CD4-positive, alpha-beta T cell treated with Interleukin-12 subunit alpha and Interleukin-12 subunit beta, for 1 hour (primary cell): ENCODE results near the gene COL20A1.
"Not testable (repeated sequence)": the region's sequence is repeated elsewhere in the genome, so short reads cannot be mapped to it uniquely, and the experiment has no call there.

Experiments
- DNase-seq: peaks from one replicate; pipeline ENCODE4 v3.0.0-alpha.2; 2020

COL20A1 gene

DNA sequence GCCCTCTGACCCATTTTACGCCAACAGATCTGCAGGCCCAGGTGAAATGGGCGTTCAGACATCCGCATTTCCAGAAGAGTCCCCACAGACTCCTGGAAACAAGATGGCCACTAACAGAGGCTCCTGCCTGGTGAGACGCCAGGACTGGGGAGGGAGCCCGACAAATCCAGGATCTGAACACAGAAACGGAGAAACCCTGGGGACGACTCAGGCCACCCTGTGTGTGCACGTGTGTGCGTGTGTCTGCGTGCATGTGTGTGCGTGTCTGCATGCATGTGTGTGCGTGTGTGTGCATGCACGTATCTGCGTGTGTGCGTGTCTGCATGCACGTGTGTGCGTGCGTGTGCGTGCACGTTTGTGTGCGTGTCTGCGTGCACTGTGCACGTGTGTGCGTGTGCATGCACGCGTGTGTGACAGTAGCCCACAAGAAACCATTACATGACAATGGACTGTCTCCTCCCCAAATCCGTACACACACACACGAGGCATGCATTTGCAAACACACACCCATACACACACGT, 43.3 kb downstream of the COL20A1 start:
- DNase-seq: no peak

DNA sequence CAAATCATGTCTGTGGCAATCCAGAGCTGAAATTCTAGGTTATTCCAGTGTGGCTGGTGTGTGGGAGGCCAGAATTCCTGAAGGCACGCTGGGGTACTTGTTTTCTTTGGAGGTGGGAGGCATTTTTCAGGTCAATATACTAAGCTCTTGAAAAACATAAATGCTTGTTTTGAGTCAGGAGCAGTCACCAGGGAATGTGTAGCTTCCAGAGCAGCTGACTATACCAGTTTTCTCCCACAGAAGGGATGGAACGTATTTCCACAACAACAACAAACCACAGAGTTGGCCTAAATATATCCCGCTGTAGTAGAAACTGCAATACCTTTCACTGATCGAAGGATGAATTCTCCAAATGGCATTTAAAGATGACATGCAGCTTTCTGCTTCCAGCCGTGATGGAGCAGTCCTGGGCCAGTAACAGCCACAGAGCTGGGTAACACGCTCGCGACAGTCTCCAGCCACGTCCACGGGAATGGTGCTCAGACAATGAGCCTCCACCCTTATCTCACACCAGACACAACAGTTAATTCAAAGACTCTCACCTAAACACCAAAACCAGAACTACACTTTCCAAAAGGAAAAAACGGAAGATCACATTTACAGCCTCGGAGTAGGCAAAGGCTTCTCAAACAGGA, 44.9 kb downstream of the COL20A1 start:
- DNase-seq: no peak

GRCh38 chr20:63339154-63340094, 46.4 kb downstream of the COL20A1 start:
- not testable (repeated sequence) for DNase-seq

DNA sequence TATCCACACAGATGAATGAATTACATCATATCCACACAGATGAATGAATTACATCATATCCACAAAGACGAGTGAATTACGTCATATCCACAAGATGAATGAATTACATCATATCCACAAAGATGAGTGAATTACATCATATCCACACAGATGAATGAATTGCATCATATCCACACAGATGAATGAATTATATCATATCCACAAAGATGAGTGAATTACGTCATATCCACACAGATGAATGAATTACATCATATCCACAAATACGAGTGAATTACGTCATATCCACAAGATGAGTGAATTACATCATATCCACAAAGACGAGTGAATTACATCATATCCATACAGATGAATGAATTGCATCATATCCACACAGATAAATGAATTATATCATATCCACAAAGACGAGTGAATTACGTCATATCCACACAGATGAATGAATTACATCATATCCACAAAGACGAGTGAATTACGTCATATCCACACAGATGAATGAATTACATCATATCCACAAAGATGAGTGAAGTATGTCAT, 47.2 kb downstream of the COL20A1 start:
- DNase-seq: not testable (repeated sequence)

DNA sequence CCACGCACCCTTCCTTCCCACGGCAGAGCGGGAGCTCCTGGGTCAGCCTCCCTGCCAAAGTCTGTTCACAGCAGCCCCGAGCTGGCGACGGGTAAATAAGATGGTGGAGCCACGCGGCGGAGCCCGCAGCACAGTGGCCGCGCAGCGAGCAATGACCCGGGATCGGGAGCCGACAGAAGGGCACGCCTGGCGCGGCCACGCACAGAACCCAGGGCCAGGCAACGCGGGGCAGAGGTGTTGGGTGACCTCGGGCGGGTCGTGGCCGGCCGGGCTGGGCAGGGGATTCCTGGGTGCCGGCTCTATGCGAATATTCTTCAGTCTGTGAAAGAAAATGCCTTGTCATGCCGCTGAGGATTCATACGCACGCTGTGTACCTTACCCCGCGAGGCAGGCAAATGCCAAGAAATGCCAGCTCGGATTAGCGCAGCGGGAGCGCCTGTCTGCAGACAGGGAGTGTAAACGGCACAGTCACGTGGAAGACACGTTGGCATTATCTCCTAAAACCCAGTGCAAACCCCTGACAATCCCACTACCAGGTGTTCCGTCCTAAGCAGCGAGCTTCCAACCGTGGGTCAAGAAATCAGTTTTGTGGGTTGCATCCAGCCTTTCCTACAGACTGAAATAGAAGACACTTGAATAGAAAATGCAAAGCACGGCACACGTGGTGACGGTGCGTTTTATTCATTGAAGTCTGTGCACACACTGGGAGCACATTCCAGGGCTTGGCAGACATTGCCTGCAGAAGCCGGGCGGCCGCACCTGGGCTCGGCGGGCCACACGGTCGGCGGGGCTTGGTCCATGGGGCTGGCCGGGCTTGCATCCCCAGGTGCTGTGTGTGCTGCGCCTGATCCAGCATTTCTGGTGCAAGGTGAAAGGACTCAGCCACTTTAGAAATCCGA, 49.8 kb downstream of the COL20A1 start:
- DNase-seq: no peak

DNA sequence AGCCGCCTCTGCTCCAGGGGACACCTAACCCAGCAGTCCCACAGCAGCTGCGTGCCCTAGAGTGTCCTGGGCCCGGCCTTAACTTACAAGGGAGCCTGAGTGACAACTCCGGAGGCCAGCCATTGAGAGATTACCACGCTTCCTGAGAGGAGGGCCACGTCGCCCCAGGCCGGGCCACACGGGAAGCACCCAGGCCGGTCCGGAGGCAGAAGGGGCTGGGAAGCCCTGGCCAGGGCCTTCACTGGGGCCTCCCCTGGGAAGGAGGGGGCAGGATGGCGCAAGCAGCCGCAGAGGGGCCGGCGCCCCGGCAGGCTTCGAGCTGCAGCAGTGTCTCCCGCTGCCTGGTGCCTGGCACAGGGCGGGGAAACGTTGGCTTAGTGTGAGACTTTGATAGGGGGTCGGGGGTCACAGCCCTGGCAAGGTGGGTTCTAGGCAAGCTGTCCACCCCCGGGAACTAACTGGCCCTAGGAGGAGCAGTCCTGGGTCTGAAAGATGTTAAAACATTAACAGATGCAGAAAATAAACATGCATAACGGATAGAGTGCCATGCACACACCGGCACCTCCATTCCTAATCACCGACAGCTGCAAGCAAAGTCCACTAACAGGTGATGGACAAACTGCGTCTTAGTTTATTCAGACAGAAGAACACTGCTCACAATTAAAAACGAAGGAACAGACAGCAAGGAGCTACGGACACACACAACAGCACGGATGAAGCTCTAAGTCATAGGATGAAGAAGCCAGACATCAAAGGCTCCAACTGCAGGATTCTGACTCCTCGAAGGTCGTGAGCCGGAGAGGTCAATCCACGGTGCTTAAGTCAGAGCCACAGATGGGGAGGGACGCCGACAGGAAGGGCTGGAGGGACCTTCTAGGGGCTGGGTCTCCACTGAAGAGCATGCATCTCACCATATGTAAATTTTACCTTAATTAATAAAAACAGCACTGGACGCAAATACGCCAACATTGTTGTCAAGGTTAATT, 50.8 kb downstream of the COL20A1 start:
- DNase-seq: no peak

DNA sequence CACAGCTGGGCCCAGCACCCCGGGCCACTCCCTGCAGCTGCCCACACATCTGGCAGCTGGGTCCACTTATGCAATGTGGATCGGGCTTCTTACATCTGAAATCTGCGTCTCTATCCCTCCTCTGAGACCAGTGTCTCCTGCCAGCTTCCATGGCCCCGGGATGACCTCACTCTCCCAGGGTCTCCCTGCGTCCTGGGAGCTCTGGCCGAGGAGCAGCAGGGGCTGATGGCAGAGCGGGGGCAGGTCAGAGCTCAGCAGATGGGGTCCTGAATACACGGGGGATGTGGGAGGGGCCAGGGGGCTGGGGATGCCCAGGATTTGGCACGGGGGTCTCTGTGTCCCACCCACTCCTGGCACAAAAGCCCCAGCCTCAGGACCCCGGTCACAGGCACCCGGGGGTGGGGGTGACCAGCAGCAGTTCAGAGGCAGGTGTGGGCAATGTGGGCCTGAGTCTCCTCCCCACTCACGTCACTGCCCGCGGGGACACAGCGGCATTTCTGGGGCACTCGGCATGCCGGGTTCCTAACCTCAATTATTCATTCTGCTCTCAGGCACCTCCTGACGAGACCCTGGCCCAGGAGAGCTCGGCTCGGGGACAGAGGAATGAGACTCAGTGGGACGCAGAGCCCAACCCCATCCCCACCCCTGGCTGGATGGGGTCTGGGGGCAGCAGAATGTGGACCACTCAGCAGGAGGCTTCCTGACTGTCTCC, 51.8 kb downstream of the COL20A1 start:
- no peak for DNase-seq

DNA sequence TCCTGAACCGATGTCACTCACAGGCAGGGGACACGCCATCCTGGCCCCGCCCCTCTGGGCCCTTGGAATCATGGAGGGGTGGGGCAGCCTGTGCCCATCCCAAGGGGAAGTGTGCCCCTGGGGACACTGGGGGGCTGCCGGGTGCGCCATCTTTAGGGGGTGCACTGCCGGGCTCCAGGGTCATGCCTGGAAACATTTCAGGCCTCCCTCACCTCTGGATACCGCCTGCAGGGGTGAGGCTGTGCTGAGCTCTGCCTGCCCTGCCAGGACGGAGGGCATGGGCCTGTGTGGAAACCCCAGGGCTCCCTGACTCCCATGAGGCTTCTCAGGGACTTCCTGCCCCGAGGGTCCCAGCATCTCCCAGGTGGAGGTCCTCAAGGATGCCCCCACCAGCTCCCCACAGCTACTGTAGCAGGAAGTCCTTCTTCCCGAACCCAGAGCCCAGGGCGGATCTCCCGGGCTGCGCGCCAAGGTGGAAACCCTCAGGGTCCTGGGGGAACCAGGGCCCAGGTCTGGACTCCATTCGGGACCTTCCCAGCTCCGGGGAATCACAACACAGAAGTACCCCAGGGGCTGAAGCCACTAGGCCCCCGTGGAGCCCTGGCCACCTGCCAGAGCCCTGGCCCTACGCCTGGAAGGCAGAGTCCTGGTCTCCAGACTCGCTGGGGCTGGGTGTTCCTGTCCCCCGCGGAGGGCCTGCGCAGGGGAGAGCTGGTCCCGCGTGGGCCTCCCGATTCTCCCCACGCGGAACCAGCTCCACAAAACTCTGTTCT, 52.5 kb downstream of the COL20A1 start:
- no peak for DNase-seq

DNA sequence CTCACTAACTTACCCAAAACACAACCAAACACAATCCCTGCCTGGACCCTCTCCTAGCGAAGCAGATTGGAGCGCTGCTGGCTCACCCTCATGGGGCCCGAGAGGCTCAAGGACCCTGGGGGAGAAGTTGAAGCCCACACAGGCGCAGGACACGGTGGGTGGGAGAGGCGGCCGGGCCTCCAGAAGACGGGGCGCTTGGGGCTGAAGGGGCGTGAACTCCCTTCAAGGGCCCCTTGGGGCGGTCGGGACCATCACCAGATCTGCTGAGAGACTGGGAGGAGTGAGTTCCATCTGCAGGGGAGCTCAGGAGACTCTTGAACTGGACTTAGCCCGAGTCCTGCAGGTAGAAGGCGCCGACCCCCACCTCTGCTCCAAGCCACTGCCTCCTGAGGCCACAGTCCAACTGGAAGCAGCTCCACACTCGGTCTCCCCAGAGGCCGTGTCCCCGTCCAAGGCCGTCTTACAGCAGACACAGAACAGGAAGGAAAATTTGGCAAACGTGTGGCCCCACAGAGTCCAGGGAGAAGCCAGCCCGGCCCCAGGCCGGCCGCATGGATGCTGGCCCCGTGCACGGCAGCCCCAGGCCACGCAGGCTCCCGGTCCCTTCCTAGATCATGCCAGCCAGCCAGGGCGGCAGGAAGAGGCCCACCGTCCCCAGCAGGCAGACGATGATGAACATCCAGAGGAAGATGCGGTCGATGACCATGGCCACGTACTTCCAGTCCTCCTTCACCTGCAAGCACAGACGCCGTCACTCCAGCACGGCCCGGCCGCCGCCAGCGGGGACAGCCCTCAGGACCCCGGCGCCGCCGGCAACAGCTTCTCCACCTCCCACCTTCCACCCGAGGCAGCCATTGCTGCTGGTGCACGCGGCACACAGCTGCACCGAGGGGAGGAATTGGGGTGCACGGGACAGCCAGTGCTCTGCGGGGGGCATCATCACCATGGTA, 53.4 kb downstream of the COL20A1 start:
- no peak for DNase-seq

- DNase-seq: no peak
Measured at GRCh38 chr20:63347081-63347741, 54.2 kb downstream of the COL20A1 start.

GRCh38 chr20:63347950-63348827, 55.2 kb downstream of the COL20A1 start:
- DNase-seq: no peak

DNA sequence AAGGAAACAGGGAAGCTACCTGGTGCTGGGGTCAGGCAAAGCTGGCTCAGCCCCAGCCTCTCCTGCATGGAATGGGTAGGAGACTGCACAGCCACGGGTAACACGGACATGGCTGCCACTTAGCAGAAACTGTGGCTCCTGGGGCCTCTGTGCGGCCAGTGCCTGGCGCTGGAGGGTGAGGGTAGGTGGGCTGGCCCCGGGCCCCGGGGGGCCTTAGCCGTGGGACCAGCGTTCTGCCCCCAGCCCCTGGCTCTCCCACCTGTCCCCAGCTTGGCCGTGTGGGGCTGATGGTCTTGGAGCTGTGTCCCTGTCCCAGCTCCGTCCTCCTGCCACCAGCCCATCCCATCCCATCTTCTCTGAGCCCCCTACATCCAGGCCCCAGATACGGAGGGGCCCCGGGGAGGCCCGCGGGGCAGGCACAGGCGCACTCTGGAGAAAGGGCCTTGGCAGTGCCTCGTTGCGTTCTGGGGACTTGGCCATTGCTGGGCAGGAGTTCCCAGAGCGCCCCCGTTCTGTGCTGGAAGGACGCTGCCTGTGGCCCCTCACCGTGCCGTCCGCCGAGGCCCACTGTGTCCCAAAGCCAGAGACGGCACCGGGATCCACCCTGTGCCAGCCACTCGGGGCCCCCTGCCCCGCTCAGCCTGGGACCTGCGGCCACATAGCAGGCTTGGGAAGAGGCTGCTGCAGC, 56.0 kb downstream of the COL20A1 start:
- no peak for DNase-seq

- DNase-seq: no peak
Measured at GRCh38 chr20:63349516-63349895, 56.5 kb downstream of the COL20A1 start.

DNA sequence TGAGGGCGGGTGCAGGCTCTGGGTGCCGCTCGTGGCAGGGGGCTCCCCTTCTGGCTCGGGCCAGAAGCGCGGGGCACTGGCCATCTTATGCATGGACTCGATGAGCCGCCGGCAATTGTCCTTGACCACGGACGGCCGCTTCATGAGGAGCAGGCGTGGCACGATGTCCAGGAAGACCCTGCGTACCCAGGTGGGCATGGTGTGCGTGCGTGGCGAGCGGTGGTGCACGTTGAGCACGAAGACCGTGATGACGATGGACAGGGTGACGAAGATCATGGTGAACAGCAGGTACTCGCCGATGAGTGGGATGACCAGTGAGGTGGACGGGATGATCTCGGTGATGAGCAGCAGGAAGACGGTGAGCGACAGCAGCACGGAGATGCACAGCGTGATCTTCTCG, 57.2 kb downstream of the COL20A1 start:
- no peak for DNase-seq

- DNase-seq: no peak
Measured at GRCh38 chr20:63350597-63351325, 57.8 kb downstream of the COL20A1 start.

DNA sequence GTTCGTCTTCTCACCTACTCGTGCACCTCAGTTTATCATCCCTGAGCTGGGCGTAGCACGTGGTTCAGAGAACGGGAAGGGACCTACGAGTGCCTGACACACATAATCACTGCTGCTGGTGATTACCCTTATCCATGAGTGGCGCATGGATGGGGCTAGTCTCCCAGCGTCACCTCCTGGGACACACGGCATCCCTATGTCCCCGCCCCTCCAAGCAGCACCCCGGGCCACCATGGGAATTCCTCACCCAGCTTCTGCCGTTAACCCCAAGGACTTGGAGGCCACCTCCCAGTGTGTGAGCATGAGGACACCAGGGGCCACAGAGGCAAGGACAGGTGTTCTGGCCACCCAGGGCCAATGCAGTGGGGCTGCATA, 58.3 kb downstream of the COL20A1 start:
- DNase-seq: no peak
